ENCODE data around the gene NF1. TPM values are rescaled to one million over a fixed set of nuclear protein-coding genes. Genes with fewer than 3 reads are reported as not detected.
"Not testable (repeated sequence)": the region's sequence is repeated elsewhere in the genome, so short reads cannot be mapped to it uniquely, and the experiment has no call there.

The NF1 gene
- total RNA-seq, 1 experiment from 2014 or later: 16.4 TPM

DNA sequence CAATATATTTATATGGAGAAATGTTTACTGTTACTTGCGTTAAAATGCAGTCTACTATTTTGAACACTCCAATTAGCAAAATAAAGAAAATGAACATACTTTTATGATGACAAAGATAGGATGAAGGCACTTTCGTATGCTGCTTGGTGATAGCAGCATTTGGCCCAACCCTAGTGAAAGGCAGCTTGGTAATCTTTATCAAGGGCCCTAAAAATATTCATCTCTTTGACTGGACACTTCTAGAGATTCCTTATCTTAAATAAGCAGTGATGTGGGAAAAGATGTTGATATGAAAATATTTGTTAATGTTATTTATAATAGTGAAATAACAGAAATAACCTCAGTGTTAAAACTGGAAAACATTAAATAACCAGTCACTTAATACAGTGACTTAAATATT lies 79.4 kb downstream of the NF1 start:
- intact Hi-C loops (cut with micrococcal nuclease): no loop called here
- Histone ChIP-seq H3K9me2 (replicated peaks; ENCODE audit: low read length) (no peaks in the 10 kb centered on the region), H3K27me3 (ENCODE audit: low read length) (no peaks in the 10 kb centered on the region), H3K4me1 (ENCODE audit: insufficient read depth, low read length) (no peaks in the 10 kb centered on the region), H3K36me3 (ENCODE audit: low read depth, low read length) (no peaks in the 10 kb centered on the region), H3K79me2 (ENCODE audit: low read length) (no peaks in the 10 kb centered on the region), H3K4me2 (ENCODE audit: low read length) (no peak overlapping the region), H3K4me3 (ENCODE audit: low read length) (no peak overlapping the region), H3K9me3 (ENCODE audit: low read length) (no peaks in the 10 kb centered on the region), H3K27ac (ENCODE audit: low read length) (no peak overlapping the region), H3F3A (ENCODE audit: low read length, unreplicated experiment) (no peaks in the 10 kb centered on the region), H3K9ac (ENCODE audit: low read length) (no peak overlapping the region), H4K20me1 (ENCODE audit: low read length) (no peaks in the 10 kb centered on the region), H2AFZ (ENCODE audit: low read length) (no peak overlapping the region)
- CTCF ChIA-PET: no interaction called here
- no TSS peak for BruUV-seq (replicated peaks)
- ATAC-seq (no peak), DNase-seq (no peak)
- TF ChIP-seq EZH2 (IDR thresholded peaks at IDR 0.05; ENCODE audit: low read length, unreplicated experiment) (no peak), EZH2phosphoT487 (IDR thresholded peaks at IDR 0.05; ENCODE audit: borderline replicate concordance, low read length) (no peak)
- TF ChIP-seq, protein P1, sequence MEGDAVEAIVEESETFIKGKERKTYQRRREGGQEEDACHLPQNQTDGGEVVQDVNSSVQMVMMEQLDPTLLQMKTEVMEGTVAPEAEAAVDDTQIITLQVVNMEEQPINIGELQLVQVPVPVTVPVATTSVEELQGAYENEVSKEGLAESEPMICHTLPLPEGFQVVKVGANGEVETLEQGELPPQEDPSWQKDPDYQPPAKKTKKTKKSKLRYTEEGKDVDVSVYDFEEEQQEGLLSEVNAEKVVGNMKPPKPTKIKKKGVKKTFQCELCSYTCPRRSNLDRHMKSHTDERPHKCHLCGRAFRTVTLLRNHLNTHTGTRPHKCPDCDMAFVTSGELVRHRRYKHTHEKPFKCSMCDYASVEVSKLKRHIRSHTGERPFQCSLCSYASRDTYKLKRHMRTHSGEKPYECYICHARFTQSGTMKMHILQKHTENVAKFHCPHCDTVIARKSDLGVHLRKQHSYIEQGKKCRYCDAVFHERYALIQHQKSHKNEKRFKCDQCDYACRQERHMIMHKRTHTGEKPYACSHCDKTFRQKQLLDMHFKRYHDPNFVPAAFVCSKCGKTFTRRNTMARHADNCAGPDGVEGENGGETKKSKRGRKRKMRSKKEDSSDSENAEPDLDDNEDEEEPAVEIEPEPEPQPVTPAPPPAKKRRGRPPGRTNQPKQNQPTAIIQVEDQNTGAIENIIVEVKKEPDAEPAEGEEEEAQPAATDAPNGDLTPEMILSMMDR (conservative IDR thresholded peaks at IDR 0.05; ENCODE audit: low read depth, low read length): no peak
- POLR2A ChIA-PET (ENCODE audit: unreplicated experiment): no interaction called here

DNA sequence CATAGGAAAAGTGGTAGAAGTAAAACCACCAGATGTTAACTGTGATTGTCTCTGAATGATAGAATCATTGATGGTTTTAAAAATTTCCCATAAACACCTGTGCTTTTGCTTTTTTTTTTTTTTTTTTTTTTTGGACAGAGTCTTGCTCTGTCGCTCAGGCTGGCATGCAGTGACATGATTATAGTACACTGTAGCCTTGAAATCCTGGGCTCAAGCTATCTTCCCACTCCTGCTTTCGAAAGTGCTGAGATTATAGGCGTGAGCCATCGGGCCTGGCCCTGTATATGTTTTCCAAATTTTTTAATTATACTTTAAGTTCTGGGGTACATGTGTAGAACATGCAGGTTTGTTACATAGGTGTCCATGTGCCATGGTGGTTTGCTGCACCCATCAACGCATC lies 80.5 kb downstream of the NF1 start:
- no peak overlapping the region for H3K9ac ChIP-seq (ENCODE audit: low read length)
- DNase-seq: no peak
- H3K36me3 ChIP-seq (ENCODE audit: low read depth, low read length): no peaks in the 10 kb centered on the region
- no peak overlapping the region for H3K27ac ChIP-seq (ENCODE audit: low read length)
- POLR2A ChIA-PET (ENCODE audit: unreplicated experiment): no interaction called here
- CTCF ChIA-PET: no interaction called here
- no peaks in the 10 kb centered on the region for H3F3A ChIP-seq (ENCODE audit: low read length, unreplicated experiment)
- no peak overlapping the region for H3K4me2 ChIP-seq (ENCODE audit: low read length)
- H3K4me3 ChIP-seq (ENCODE audit: low read length): no peak overlapping the region
- no peak for ATAC-seq
- TF ChIP-seq EZH2phosphoT487 (IDR thresholded peaks at IDR 0.05; ENCODE audit: borderline replicate concordance, low read length) (no peak), EZH2 (IDR thresholded peaks at IDR 0.05; ENCODE audit: low read length, unreplicated experiment) (no peak)
- TF ChIP-seq, protein P1 (conservative IDR thresholded peaks at IDR 0.05; ENCODE audit: low read depth, low read length): no peak
- H3K79me2 ChIP-seq (ENCODE audit: low read length): no peaks in the 10 kb centered on the region
- H3K9me2 ChIP-seq (replicated peaks; ENCODE audit: low read length): no peaks in the 10 kb centered on the region
- H3K9me3 ChIP-seq (ENCODE audit: low read length): no peaks in the 10 kb centered on the region
- no peak overlapping the region for H2AFZ ChIP-seq (ENCODE audit: low read length)
- H4K20me1 ChIP-seq (ENCODE audit: low read length): no peaks in the 10 kb centered on the region
- intact Hi-C loops (cut with micrococcal nuclease): no loop called here
- no TSS peak for BruUV-seq (replicated peaks)
- no peaks in the 10 kb centered on the region for H3K27me3 ChIP-seq (ENCODE audit: low read length)
- no peaks in the 10 kb centered on the region for H3K4me1 ChIP-seq (ENCODE audit: insufficient read depth, low read length)

DNA sequence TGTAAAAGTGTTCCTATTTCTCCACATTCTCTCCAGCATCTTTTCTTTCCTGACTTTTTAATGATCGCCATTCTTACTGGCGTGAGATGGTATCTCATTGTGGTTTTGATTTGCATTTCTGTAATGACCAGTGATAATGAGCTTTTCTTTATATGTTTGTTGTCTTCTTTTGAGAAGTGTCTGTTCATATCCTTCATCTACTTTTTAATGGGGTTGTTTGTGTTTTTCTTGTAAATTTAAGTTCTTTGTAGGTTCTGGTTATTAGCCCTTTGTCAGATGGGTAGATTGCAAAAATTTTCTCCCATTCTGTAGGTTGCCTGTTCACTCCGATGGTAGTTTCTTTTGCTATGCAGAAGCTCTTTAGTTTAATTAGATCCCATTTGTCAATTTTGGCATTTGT lies 81.4 kb downstream of the NF1 start:
- H3K9me2 ChIP-seq (replicated peaks; ENCODE audit: low read length); H3K79me2 ChIP-seq (ENCODE audit: low read length); H3K27me3 ChIP-seq (ENCODE audit: low read length); DNase-seq; POLR2A ChIA-PET (ENCODE audit: unreplicated experiment); H3K4me3 ChIP-seq (ENCODE audit: low read length); H3K4me1 ChIP-seq (ENCODE audit: insufficient read depth, low read length); H4K20me1 ChIP-seq (ENCODE audit: low read length); H3F3A ChIP-seq (ENCODE audit: low read length, unreplicated experiment); H3K27ac ChIP-seq (ENCODE audit: low read length); H3K36me3 ChIP-seq (ENCODE audit: low read depth, low read length); H3K9me3 ChIP-seq (ENCODE audit: low read length); H3K4me2 ChIP-seq (ENCODE audit: low read length); BruUV-seq (replicated peaks); intact Hi-C loops (cut with micrococcal nuclease); H3K9ac ChIP-seq (ENCODE audit: low read length); ATAC-seq; H2AFZ ChIP-seq (ENCODE audit: low read length); CTCF ChIA-PET: not testable (repeated sequence)

DNA sequence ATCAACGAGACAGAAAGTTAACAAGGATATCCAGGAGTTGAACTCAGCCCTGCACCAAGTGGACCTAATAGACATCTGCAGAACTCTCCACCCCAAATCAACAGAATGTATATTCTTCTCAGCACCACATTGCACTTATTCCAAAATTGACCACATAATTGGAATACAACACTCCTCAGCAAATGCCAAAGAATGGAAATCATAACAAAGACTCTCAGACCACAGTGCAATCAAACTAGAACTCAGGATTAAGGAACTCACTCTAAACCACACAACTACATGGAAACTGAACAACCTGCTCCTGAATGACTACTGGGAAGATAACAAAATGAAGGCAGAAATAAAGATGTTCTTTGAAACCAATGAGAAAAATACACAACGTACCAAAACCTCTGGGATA lies 84.2 kb downstream of the NF1 start:
- H3K27me3 ChIP-seq (ENCODE audit: low read length); H3K4me1 ChIP-seq (ENCODE audit: insufficient read depth, low read length); intact Hi-C loops (cut with micrococcal nuclease); H3K27ac ChIP-seq (ENCODE audit: low read length); H3F3A ChIP-seq (ENCODE audit: low read length, unreplicated experiment); BruUV-seq (replicated peaks); CTCF ChIA-PET; H3K36me3 ChIP-seq (ENCODE audit: low read depth, low read length); H3K4me3 ChIP-seq (ENCODE audit: low read length); ATAC-seq; H3K4me2 ChIP-seq (ENCODE audit: low read length); POLR2A ChIA-PET (ENCODE audit: unreplicated experiment); H3K9me3 ChIP-seq (ENCODE audit: low read length); H2AFZ ChIP-seq (ENCODE audit: low read length); H3K9ac ChIP-seq (ENCODE audit: low read length); H4K20me1 ChIP-seq (ENCODE audit: low read length); H3K79me2 ChIP-seq (ENCODE audit: low read length); DNase-seq; H3K9me2 ChIP-seq (replicated peaks; ENCODE audit: low read length): not testable (repeated sequence)

Data from PC-3 (cell line).